CD4-positive, alpha-beta T cell treated with Interleukin-21 for 1 hour (primary cell): ENCODE measurements around the gene LLGL2.

Experiments
- DNase-seq: peaks from one replicate; pipeline ENCODE4 v3.0.0-alpha.2; 2020

Gene LLGL2

GRCh38 chr17:75616521-75617122 is 91.1 kb downstream of the LLGL2 start:
- DNase-seq = no peak

GRCh38 chr17:75617218-75617617 is 91.7 kb downstream of the LLGL2 start:
- DNase-seq = no peak

DNA sequence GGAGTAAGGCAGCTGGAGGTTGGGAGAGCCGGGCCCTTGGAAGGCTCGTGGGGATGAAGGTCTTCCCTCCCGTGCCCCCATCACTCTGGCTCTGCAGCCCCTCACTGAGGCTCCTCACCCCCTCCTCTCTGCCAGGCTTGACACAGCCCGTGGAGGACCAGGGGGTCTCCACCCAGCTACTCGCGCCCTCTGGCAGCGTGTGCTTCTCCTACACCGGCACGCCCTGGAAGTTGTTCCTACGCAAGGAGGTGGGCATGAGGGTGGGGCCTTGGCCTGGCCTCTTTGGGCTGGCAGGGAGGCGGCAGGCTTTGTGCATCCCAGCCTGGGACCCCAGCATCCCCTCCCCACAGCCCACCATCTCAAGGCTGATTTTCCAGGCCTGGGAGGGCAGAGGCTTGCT is 92.2 kb downstream of the LLGL2 start:
- no peak for DNase-seq

- no peak for DNase-seq
Measured at GRCh38 chr17:75619506-75620431, 94.3 kb downstream of the LLGL2 start.

GRCh38 chr17:75621489-75621888 is 96.0 kb downstream of the LLGL2 start:
- DNase-seq = no peak

DNA sequence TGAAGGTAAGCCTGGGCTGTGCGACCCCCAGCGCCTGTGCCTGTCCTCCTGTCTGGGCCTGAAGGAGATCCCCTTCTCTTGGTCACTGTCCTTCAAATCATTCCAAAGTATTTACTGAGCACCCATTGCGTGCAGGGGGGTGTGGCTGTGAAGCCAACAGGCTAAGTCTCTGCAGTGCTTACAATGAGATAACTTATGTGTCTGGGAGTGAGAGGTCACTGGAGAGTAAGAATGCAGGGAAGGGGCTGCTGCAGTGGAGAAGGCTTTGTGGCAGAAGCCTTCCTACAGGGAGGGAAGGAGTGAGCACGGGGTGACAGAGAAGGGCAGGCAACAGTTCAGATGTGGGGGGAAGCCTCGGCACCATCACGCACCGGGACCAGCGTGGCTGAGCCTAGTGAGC is 96.6 kb downstream of the LLGL2 start:
- DNase-seq = no peak

GRCh38 chr17:75622771-75623273 is 97.3 kb downstream of the LLGL2 start:
- DNase-seq = no peak

- DNase-seq = no peak
Measured at GRCh38 chr17:75623386-75623785, 97.9 kb downstream of the LLGL2 start.

DNA sequence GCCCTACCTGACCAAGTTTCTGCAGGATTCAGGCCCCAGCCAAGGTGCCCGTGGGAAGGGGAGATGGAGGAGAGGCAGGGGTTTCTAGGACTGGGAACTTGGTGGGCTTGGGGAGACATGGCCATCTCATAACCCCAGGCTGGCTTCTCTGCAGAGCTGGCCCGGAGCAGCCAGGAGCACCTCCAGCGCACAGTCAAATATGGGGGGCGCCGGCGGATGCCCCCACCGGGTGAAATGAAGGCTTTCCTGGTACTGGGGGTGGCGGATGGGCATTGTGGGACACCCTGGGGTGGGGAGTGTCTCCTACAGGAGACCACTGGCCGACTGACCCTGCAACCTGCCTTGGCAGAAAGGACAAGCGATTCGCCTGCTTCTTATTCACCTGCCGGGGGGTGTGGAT is 98.5 kb downstream of the LLGL2 start:
- no peak for DNase-seq
